UCSD-AML1 (cell line): ENCODE measurements around the gene PTPRG.
"Not testable (repeated sequence)": the region's sequence is repeated elsewhere in the genome, so short reads cannot be mapped to it uniquely, and the experiment has no call there.

Experiments used
- DNase-seq: peaks from one replicate; lab custom pipeline; 2025; ENCODE audit not compliant: unreplicated experiment; lab: John Stamatoyannopoulos, UW

The PTPRG gene

GRCh38 chr3:61790411-61790810 lies 229.0 kb downstream of the PTPRG start:
- DNase-seq = no peak

GRCh38 chr3:61793056-61793455 lies 231.7 kb downstream of the PTPRG start:
- no peak for DNase-seq

- DNase-seq = no peak
Measured at GRCh38 chr3:61793521-61793920, 232.2 kb downstream of the PTPRG start.

GRCh38 chr3:61794341-61794740 lies 233.0 kb downstream of the PTPRG start:
- DNase-seq = no peak

GRCh38 chr3:61794961-61795360 lies 233.6 kb downstream of the PTPRG start:
- no peak for DNase-seq

GRCh38 chr3:61796088-61796680 lies 234.8 kb downstream of the PTPRG start:
- DNase-seq = no peak

- no peak for DNase-seq
Measured at GRCh38 chr3:61796911-61797310, 235.5 kb downstream of the PTPRG start.

- DNase-seq = no peak
Measured at GRCh38 chr3:61802772-61803171, 241.4 kb downstream of the PTPRG start.

DNA sequence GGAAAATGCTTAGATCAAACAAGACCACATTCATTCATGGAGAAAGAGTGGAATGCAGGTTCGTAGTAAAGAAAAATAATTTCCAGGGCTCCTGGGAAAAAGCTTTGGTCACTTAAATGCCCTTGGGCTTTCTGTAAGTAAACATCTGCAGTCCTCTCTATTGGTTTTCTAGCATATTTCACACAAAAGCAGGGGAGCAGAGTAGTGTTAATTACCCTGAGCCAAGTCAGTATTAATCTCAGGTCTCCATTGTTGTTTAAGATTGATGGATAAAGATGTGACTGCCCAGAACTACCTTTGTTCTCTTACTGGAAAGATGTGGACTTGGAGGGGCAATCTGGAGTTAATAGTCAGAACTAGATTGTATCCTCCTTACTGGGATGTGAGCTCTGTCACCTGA lies 242.6 kb downstream of the PTPRG start:
- DNase-seq = no peak

DNA sequence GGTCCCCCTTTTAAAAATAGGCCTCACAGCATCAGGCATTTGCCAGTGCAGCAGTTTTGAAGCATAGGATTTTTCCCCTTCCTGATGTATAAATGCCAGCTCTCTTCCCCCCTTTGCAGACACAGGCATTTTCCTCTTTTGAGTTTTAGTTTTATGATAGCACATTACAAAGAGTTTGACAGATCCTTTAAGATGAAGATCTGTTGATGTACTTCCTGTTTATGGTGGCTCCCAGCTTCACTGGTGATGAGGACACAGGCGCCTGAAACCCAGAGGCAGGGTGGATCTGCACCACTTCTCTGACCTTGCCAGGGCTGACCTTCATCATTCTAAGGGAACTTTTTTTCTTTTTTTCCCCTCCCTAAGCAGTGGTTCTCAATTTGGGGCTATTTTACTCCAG lies 243.4 kb downstream of the PTPRG start:
- DNase-seq = no peak

- DNase-seq = no peak
Measured at GRCh38 chr3:61805510-61806080, 244.2 kb downstream of the PTPRG start.

- no peak for DNase-seq
Measured at GRCh38 chr3:61806810-61807209, 245.4 kb downstream of the PTPRG start.

- DNase-seq = no peak
Measured at GRCh38 chr3:61807865-61808276, 246.5 kb downstream of the PTPRG start.

GRCh38 chr3:61808526-61808925 lies 247.2 kb downstream of the PTPRG start:
- DNase-seq = no peak

DNA sequence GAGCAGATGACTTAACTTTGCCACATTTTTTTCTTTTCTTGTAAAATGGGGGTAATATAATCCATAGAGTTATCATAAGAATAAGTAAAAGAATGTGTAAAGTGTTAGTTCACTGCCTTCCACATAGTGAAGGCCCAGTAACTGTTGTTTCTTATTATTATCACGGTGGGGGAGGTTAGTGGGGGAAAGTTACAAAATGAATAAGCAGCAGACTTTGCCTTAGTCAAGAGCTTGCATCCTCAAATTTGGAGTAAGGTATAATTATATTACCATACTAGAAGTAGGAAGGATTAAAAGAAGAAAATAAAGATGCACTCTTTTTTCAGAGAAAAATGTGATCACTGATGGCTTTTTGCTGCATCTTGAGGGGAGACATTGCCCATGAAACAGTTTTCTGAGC lies 247.6 kb downstream of the PTPRG start:
- no peak for DNase-seq

DNA sequence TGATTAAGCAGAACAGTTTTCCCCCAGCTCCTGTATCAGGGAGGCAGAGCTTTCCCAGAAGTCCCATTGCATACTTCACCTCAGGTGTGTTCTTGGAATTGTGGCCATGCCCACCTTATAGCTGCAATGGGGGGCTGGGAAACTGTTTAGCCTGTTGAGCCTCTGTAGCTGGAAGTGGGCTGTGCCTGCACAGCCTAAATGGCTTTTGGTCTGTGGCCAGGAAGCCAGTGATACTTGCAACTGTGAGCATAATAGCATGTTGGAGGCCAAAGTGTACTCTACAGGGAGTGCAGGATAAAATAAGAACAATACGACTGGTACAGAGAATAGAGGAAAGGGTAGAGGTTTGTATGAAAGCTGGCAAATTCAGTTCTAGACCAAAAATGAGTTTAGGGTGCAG lies 248.5 kb downstream of the PTPRG start:
- DNase-seq = no peak

DNA sequence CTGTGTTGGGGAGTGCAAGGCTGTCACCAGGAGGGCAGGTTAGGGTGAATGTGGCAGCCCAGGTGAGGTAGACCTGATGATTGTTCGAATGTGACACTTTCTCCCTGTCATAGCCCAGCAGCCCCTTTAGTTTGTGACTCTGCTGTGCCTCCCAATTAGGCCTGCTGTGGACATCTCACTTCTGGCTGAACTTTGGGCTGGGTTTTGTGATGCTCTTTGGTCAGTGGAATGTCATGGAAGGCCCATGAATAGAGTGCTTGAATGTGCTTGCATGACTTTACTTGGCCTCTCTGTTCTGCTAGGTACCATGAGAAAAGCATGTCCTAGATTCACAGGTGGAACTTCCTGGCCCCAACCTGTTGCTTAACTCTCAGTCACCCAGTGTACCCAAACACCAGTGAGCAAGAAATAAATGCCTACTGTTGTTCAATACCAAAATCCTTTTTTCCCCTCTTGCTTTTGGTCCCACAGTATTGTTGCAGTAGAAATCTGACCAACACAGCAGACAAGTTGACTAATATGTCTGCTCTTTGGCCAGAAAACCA lies 249.7 kb downstream of the PTPRG start:
- DNase-seq = no peak

GRCh38 chr3:61811652-61812051 lies 250.3 kb downstream of the PTPRG start:
- DNase-seq = no peak

DNA sequence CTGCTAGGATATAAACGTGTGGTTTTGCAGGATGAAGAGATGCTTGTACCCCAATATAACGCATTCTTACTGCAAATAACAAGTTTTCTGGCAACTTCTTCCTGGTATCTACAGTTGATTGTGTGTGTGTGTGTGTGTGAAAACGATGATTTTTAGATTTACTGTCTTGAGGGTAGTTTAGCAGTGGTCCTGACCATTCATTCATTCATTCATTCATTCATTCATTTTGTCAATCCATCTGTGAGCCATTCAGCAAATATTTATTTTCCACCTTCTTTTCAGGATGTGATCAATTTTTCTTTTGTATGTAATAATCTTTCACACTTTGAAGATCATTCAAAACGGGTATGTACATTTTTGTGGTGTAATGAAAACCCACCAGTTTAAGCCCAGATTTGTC lies 250.7 kb downstream of the PTPRG start:
- DNase-seq = no peak

DNA sequence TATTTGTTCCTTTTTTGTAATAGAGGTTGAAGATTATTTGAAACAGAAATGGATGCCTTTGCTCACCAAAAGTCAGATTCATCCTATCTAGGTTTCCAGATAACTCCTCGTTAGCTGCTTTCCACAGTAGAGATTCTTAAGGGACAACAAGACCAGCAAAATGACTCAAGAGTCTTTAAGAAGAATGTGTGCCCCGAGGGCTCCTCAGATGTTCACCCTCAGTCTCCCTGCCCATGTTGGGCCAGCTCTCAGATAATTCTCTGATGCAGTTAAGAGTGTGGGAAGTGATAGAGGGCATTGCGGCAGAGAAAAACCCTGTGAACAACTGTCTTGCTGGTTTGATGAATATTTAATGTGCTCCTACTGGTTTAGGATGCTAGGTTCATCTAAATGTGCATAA lies 251.1 kb downstream of the PTPRG start:
- DNase-seq = no peak

- no peak for DNase-seq
Measured at GRCh38 chr3:61813636-61814035, 252.3 kb downstream of the PTPRG start.

DNA sequence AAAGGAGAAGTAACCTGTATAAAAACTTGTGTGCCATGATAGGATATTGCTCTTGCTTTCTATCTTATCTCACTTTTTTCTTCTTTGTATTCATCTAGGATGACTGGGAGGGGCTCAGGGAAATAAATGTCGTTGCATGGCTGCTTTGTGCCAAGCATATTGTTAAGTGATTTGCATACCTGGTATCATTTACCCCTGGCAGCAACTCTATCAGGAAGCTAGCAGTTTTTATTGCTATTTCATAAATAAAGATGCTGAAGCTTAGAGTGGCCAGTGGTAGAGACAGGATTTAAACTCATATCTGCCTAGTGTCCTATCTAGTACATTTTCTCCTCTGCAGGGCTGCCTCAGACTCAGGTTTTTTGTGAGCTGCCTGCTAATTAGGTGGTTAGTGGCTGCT lies 253.3 kb downstream of the PTPRG start:
- DNase-seq = no peak

DNA sequence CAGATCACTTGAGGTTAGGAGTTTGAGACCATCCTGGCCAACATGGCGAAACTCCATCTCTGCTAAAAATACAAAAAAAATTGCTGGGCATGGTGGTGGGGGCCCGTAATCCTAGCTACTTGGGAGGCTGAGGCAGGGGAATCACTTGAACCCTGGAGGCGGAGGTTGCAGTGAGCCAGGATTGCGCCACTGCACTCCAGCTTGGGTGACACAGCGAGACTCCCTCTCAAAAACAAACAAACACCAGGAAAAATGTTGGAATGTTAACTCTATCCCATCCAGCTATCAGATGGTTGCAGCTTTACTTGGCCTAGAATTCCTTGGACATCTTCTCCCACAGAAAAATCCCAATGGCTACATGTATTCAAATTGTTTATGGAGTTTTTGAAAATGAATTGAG lies 254.9 kb downstream of the PTPRG start:
- not testable (repeated sequence) for DNase-seq
